Measurements from ENCODE around the gene NOL9. TPM values are rescaled to one million over a fixed set of nuclear protein-coding genes. Genes with fewer than 3 reads are reported as not detected.

NOL9 gene
- total and polyA plus RNA-seq, 9 of the 15 experiments (the other 6 are each of a cell fraction or from before 2014, with no cell fraction given) = 5.6 to 76.5 (median 47.3) TPM

- TF ChIP-seq E2F6 (IDR thresholded peaks at IDR 0.05; ENCODE audit: borderline replicate concordance in 1 of 2, extremely low read depth in 1 of 2, insufficient read depth in 1 of 2, insufficient read length in 1 of 2, low read depth in 1 of 2, low read length in 1 of 2, poor library complexity in 1 of 2, severe bottlenecking in 1 of 2) = peak in 1 of 2 experiments; percentile 35
- no peak for TF ChIP-seq PTTG1 (tag; IDR thresholded peaks at IDR 0.05; ENCODE audit: low read depth)
- no peak for TF ChIP-seq EP400 (IDR thresholded peaks at IDR 0.05)
- TF ChIP-seq HSF4 (CRISPR knock-in tag; IDR thresholded peaks at IDR 0.05; ENCODE audit: borderline replicate concordance) = peak; percentile 14; the same call in 1 of the 2 replicates
- TF ChIP-seq JUN (IDR thresholded peaks at IDR 0.05; ENCODE audit: borderline replicate concordance, low read depth, low read length) = no peak
- no peak for TF ChIP-seq JUN (CRISPR knock-in tag; IDR thresholded peaks at IDR 0.05; ENCODE audit: borderline replicate concordance)
- no peak for TF ChIP-seq SPI1 (IDR thresholded peaks at IDR 0.05; ENCODE audit: borderline replicate concordance, low read depth, low read length)
- TF ChIP-seq ATF6 (CRISPR knock-in tag; IDR thresholded peaks at IDR 0.05) = no peak
- peak; percentile 83 for TF ChIP-seq HMBOX1 (IDR thresholded peaks at IDR 0.05)
- no peak for TF ChIP-seq ZNF444 (CRISPR knock-in tag; IDR thresholded peaks at IDR 0.05)
- TF ChIP-seq ZBTB40 (IDR thresholded peaks at IDR 0.05) = peak; percentile 75
- no peak for TF ChIP-seq ZBTB40 (CRISPR knock-in tag; IDR thresholded peaks at IDR 0.05)
Measured at GRCh38 chr1:6603238-6603914, 49.1 kb upstream of the NOL9 start (continued).
